ENCODE results near the gene CES3.

CES3 gene

GRCh38 chr16:67017810-67018488 lies 56.9 kb downstream of the CES3 start:
- peak; percentile 79 for DNase-seq (ENCODE audit: low read depth)
- H3K4me3 ChIP-seq (ENCODE audit: low read depth, low read length), result no peak overlapping the region

GRCh38 chr16:67019171-67019570 lies 58.1 kb downstream of the CES3 start:
- no peak overlapping the region for H3K4me3 ChIP-seq (ENCODE audit: low read depth, low read length)
- DNase-seq (ENCODE audit: low read depth), result no peak

GRCh38 chr16:67021321-67021720 lies 60.3 kb downstream of the CES3 start:
- H3K4me3 ChIP-seq (ENCODE audit: low read depth, low read length), result no peak overlapping the region
- no peak for DNase-seq (ENCODE audit: low read depth)

GRCh38 chr16:67022531-67023214 lies 61.6 kb downstream of the CES3 start:
- no peak for DNase-seq (ENCODE audit: low read depth)
- H3K4me3 ChIP-seq (ENCODE audit: low read depth, low read length), result no peak overlapping the region

GRCh38 chr16:67023689-67024088 lies 62.6 kb downstream of the CES3 start:
- H3K4me3 ChIP-seq (ENCODE audit: low read depth, low read length), result no peak overlapping the region
- DNase-seq (ENCODE audit: low read depth), result no peak
